ENCODE data around the gene NCAPD2.
A peak's percentile ranks its signal among the peaks of the same experiment; 100 is the strongest.
"Not testable (repeated sequence)": the region's sequence is repeated elsewhere in the genome, so short reads cannot be mapped to it uniquely, and the experiment has no call there.

NCAPD2 gene

GRCh38 chr12:6550294-6551062, 56.6 kb downstream of the NCAPD2 start:
- DNase-seq (ENCODE audit: low read depth in 2 of 2): no peak

DNA sequence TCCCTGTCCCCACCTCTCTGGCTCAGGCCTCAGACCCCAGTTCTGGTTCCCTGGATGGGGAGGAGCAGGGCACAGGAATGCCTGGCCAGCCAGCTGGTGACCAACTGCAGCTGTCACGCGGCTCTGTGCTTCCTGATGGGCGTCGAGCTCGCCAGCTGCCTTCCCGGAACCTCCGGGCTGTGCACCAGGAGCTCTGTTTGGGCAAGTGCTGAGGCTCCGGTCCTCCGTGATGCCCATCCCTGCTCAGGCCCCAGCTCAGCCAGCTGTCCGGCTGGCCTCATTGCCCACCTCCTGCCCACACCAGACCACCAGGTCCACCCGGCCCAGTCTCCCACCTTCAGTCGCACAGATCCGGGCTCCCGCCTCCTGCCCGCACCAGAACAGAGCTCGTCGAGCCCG, 57.2 kb downstream of the NCAPD2 start:
- DNase-seq (ENCODE audit: low read depth in 2 of 2): no peak

GRCh38 chr12:6551496-6552139, 57.7 kb downstream of the NCAPD2 start:
- no peak for DNase-seq (ENCODE audit: low read depth in 2 of 2)

DNA sequence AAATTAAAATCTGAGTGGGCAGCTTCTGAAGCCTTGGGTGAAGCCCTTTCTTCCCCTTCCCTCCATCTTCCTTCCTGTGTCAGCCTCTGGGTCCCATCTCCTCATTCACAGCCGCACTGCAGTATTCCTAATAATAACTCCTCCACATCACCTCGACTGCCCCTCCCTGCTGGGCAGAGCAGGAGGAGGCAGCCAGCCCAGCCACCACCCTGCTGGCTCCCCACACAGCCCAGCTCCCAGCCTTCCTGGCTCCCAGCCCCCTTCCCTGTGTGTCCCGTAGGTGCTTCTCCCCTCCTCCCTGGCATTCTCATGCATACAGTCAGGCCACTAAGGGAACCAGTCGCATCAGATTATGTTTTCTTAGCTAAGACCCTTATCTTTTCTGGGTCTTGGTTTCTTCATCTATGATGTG, 58.2 kb downstream of the NCAPD2 start:
- no peak for DNase-seq (ENCODE audit: low read depth in 2 of 2)

- no peak for DNase-seq (ENCODE audit: low read depth in 2 of 2)
Observed at GRCh38 chr12:6553051-6553868, 59.4 kb downstream of the NCAPD2 start.

- peak; percentile 67 to 71 for DNase-seq (ENCODE audit: low read depth in 2 of 2)
Observed at GRCh38 chr12:6554168-6555017, 60.5 kb downstream of the NCAPD2 start.

DNA sequence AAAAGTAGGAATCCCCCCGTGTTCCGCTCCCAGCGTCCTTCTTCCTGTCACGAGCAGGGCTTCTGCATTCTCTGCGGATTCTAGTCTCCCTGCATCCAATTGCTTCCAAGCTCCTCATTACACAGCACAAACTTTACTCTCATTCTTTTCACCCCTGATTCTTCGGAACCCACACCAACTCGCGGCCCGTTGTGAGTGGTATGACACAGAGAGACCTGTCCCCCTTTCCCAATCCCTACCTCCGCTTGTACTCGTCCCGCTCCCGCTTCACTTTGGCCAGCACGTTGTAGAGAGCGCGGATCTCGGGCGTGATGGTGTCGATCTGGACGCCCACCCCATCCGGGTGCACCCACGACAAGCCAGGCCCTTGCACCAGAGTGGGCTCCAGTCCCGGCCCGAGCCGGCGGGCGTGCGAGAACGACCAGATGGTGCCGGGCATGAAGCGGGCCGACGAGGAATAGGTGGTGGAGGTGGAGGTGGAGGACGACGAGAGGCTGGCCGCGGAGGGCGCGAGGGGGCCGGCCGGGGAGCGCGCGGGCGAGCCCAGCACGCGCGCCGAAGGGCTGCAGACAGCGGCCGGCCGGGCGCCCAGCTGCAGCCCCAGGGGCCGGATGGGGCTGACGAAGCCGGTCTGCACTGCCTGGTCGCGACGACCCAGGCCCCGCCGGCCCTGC, 61.3 kb downstream of the NCAPD2 start:
- DNase-seq (ENCODE audit: low read depth in 2 of 2): no peak

GRCh38 chr12:6556496-6556817, 62.6 kb downstream of the NCAPD2 start:
- DNase-seq (ENCODE audit: low read depth in 2 of 2): not testable (repeated sequence)

- DNase-seq (ENCODE audit: low read depth in 2 of 2): no peak
Observed at GRCh38 chr12:6556857-6557256, 63.0 kb downstream of the NCAPD2 start.

DNA sequence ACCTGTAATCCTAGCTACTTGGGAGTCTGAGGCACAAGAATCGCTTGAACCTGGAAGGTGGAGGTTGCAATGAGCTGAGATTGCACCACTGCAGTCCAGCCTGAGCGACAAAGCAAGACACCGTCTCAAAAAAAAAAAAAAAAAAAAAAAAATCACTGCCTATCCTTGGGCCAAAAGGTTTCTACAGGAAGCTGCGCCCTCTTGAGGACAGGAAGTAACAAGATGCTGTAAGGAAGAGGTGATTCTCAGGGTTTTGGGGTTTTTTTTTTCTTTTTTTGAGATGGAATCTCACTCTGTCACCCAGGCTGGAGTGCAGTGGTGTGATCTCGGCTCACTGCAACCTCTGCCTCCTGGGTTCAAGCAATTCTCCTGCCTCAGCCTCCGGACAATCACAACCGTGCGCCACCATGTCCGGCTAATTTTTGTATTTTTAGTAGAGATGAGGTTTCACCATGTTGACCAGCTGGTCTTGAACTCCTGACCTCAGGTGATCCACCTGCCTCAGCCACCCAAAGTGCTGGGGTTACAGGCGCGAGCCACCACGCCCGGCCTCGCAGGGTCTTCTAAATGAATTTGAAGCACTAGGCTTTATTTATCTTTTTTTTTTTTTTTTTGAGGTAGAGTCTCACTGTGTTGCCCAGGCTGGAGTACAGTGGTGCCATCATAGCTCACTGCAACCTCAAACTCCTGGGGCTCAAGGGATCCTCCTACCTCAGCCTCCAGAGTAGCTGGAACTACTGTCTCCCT, 64.3 kb downstream of the NCAPD2 start:
- peak in 1 of 2 donors; percentile 32 for DNase-seq (ENCODE audit: low read depth in 2 of 2)

DNA sequence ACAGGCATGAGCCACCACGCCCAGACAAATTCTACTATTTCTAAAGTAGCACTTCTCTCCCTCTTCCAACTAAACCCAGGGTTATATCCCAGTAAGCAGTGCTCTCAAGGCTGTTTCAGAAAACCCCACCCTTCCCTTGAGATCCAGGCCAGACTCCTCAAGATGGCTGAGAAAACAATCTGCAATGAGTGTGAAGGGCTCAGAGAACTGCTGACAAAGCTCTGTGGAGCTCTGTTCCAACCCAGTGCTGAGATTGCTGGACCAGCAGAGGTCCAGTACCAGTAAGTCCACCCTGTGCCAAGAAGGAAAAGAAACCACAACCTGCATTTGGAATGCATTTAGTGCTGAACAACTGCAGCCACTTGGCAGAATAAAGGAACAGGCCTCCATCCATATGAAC, 65.6 kb downstream of the NCAPD2 start:
- DNase-seq (ENCODE audit: low read depth in 2 of 2): no peak

GRCh38 chr12:6560501-6561205, 66.8 kb downstream of the NCAPD2 start:
- DNase-seq (ENCODE audit: low read depth in 2 of 2): no peak

DNA sequence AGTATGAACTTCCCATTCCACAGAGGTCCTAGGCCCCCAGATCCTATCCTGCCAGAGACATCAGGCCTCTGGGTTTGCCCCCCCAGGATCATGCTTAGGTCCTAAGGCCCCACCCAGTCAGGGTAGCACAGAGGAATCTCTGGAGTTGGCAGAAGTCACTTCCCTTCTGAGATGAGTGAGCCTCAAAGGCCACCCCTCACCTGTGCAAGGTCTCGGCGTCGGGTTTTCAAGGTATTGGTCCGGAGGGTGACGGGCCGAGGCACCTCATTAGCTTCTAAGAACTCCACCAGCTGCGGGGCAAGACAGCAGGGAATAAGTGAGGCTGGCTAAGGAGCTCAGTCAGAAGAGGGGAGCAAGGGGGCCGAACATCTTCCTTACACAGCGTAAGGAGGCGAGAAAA, 69.0 kb downstream of the NCAPD2 start:
- DNase-seq (ENCODE audit: low read depth in 2 of 2): no peak

GRCh38 chr12:6563448-6564050, 69.6 kb downstream of the NCAPD2 start:
- DNase-seq (ENCODE audit: low read depth in 2 of 2): peak; percentile 58 to 67

- DNase-seq (ENCODE audit: low read depth in 2 of 2): no peak
Observed at GRCh38 chr12:6567112-6567670, 73.3 kb downstream of the NCAPD2 start.

DNA sequence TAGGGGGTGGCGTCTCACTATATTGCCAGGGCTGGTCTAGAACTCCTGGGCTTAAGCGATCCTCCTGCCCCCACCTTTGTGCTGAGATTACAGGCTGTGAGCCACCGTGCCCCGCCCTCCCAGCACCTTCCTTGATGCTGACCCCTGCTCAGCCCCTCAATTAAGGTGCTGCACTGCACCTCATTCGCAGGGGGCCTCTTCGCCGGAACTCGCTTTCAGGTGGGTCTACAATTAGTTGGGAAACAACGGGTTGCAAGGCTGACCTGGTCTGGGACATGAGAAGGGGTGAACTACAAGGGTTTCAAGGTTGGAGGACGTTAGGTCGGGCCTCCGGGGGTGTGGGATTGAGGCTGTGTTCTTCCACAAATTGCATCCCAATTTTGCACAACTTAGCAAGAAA, 75.4 kb downstream of the NCAPD2 start:
- no peak for DNase-seq (ENCODE audit: low read depth in 2 of 2)

GRCh38 chr12:6569786-6570185, 75.9 kb downstream of the NCAPD2 start:
- DNase-seq (ENCODE audit: low read depth in 2 of 2): no peak

GRCh38 chr12:6570264-6570887, 76.5 kb downstream of the NCAPD2 start:
- DNase-seq (ENCODE audit: low read depth in 2 of 2): peak in 1 of 2 donors; percentile 46

DNA sequence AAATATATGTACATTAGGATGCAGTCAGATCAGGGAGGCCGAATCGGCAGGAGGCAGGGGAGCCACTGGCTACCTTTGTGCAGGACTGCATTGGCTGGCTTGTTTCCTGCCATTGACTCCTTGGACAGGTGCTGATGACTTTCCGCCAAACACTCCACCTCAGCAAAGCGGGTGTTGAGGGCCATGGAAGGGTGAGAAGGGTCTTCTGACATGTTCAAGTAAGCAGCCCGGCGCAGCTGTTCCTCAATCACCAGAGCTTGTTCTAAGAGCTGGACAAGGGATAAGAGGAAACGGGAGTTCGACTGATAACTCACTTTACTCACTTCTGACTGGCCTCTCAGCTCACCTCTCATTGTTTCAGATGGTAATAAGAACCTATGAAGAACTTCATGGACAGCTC, 79.1 kb downstream of the NCAPD2 start:
- DNase-seq (ENCODE audit: low read depth in 2 of 2): no peak
